H1 (cell line): Measurements from ENCODE around the gene TRIM41. TPM values are rescaled to one million over a fixed set of nuclear protein-coding genes. Genes with fewer than 3 reads are reported as not detected.

ENCODE experiments used
- CTCF ChIA-PET: fragments of 300-600 bp; sonication (Branson Sonifier 250); formaldehyde crosslinking; loops from one replicate; lab custom pipeline; 2021; ENCODE audit not compliant: partially characterized antibody; lab: Charles Lee
- POLR2A ChIA-PET: fragments of 300-600 bp; sonication (Branson Sonifier 250); formaldehyde crosslinking; loops from one replicate; lab custom pipeline; 2021; ENCODE audit warnings: inconsistent platforms; ENCODE audit not compliant: partially characterized antibody; lab: Charles Lee
- DNase-seq, 2 experiments: peaks; one replicate each; pipeline versions ENCODE4 v3.0.0 to v3.0.0-alpha.2; 2010 to 2022; ENCODE audit warnings: low spot score in 2 of 2, low read depth in 1 of 2, mixed read lengths in 1 of 2
- FAIRE-seq: peaks from 2 replicates; lab custom pipeline; 2011; peaks lifted over from hg19 to GRCh38; lab: Jason Lieb, UNC
- H2AFZ ChIP-seq: 2 replicates; pipeline ENCODE4 v1.8.1; 2012; ENCODE audit warnings: low read length, inconsistent platforms
- H2AK5ac ChIP-seq: 2 replicates; pipeline ENCODE4 v1.6.1; 2013; ENCODE audit warnings: low read depth, low read length
- H2BK120ac ChIP-seq: replicated peaks from 2 replicates; pipeline ENCODE3; 2013; ENCODE audit warnings: low read depth, low read length, inconsistent platforms
- H2BK12ac ChIP-seq: 2 replicates; pipeline ENCODE4 v1.6.1; 2013; ENCODE audit warnings: low read depth, low read length
- H2BK15ac ChIP-seq: 2 replicates; pipeline ENCODE4 v1.6.1; 2013; ENCODE audit warnings: low read length
- H2BK20ac ChIP-seq: 2 replicates; pipeline ENCODE4 v1.6.1; 2013; ENCODE audit warnings: low read length
- H2BK5ac ChIP-seq: 2 replicates; pipeline ENCODE4 v1.6.1; 2013; ENCODE audit warnings: low read depth, low read length
- H3K14ac ChIP-seq: 2 replicates; pipeline ENCODE4 v1.6.1; 2013; ENCODE audit warnings: inconsistent platforms; ENCODE audit not compliant: insufficient read length
- H3K18ac ChIP-seq: 2 replicates; pipeline ENCODE4 v1.6.1; 2013; ENCODE audit warnings: low read length; ENCODE audit errors: extremely low read depth
- H3K23ac ChIP-seq: 2 replicates; pipeline ENCODE4 v1.6.1; 2013; ENCODE audit warnings: inconsistent platforms; ENCODE audit not compliant: insufficient read length
- H3K23me2 ChIP-seq: 2 replicates; pipeline ENCODE4 v1.6.1; 2013; ENCODE audit warnings: low read depth, low read length
- H3K27ac ChIP-seq: 2 replicates; pipeline ENCODE4 v1.6.1; 2011; ENCODE audit warnings: low read depth, low read length, inconsistent platforms
- H3K27me3 ChIP-seq, 4 experiments: replicated peaks in 1 of 4; 1 replicate in 1 of 4; 2 replicates in 3 of 4; pipeline versions ENCODE4 v1.6.1 to v1.8.1; 2011 to 2013; ENCODE audit warnings: low read length in 3 of 4, mild to moderate bottlenecking in 3 of 4, inconsistent platforms in 2 of 4, mixed read lengths in 2 of 4, moderate library complexity in 1 of 4; ENCODE audit not compliant: control insufficient read depth in 3 of 4, insufficient read depth in 3 of 4; ENCODE audit errors: extremely low read depth in 1 of 4
- H3K36me3 ChIP-seq, 4 experiments: 2 replicates each; pipeline versions ENCODE4 v1.6.1 to v1.8.1; 2011 to 2013; ENCODE audit warnings: mild to moderate bottlenecking in 4 of 4, low read length in 3 of 4, moderate library complexity in 2 of 4, control low read depth in 1 of 4, inconsistent platforms in 1 of 4; ENCODE audit not compliant: insufficient read depth in 4 of 4, control insufficient read depth in 2 of 4
- H3K4ac ChIP-seq: replicated peaks from 2 replicates; pipeline ENCODE3; 2013; ENCODE audit warnings: low read length, low read depth, mixed read lengths, inconsistent platforms; ENCODE audit not compliant: insufficient read length
- H3K4me1 ChIP-seq, 4 experiments: replicated peaks in 1 of 4; 1 replicate in 1 of 4; 2 replicates in 3 of 4; pipeline versions ENCODE4 v1.6.1 to v1.8.1; 2011 to 2013; ENCODE audit warnings: low read length in 3 of 4, inconsistent platforms in 2 of 4, mixed read lengths in 1 of 4; ENCODE audit not compliant: insufficient read depth in 4 of 4, control insufficient read depth in 3 of 4
- H3K4me2 ChIP-seq, 2 experiments: 2 replicates each; pipeline versions ENCODE4 v1.6.1 to v1.8.1; 2011 to 2013; ENCODE audit warnings: low read depth in 2 of 2, low read length in 2 of 2, control low read depth in 1 of 2, inconsistent platforms in 1 of 2, mild to moderate bottlenecking in 1 of 2; ENCODE audit not compliant: insufficient read depth in 1 of 2
- H3K4me3 ChIP-seq, 4 experiments: fragments of 200-600, 300-600 bp in 1 of 4; sonication (generic), shearing (Covaris generic), sonication (Bioruptor Twin) in 1 of 4; 2 replicates each; pipeline versions ENCODE4 v1.5.1 to v1.8.1; 2011 to 2016; ENCODE audit warnings: low read length in 4 of 4, low read depth in 3 of 4, control low read depth in 2 of 4, inconsistent platforms in 2 of 4, mild to moderate bottlenecking in 2 of 4, mixed read lengths in 1 of 4, moderate library complexity in 1 of 4; ENCODE audit not compliant: insufficient read depth in 2 of 4; ENCODE audit errors: extremely low read depth in 1 of 4
- H3K56ac ChIP-seq: replicated peaks from 2 replicates; pipeline ENCODE3; 2013; ENCODE audit warnings: low read depth, mild to moderate bottlenecking, mixed read lengths, low read length, inconsistent platforms; ENCODE audit not compliant: insufficient read length
- H3K79me1 ChIP-seq: 2 replicates; pipeline ENCODE4 v1.6.1; 2013; ENCODE audit warnings: low read depth, low read length, control low read depth
- H3K79me2 ChIP-seq, 2 experiments: 2 replicates each; pipeline versions ENCODE4 v1.6.1 to v1.8.1; 2012 to 2013; ENCODE audit warnings: low read length in 2 of 2, mild to moderate bottlenecking in 2 of 2, inconsistent platforms in 1 of 2; ENCODE audit not compliant: insufficient read depth in 2 of 2, control insufficient read depth in 1 of 2
- H3K9ac ChIP-seq, 4 experiments: replicated peaks in 1 of 4; 1 replicate in 1 of 4; 2 replicates in 3 of 4; pipeline versions ENCODE4 v1.6.1 to v1.8.1; 2011 to 2013; ENCODE audit warnings: low read depth in 3 of 4, low read length in 3 of 4, control low read depth in 2 of 4, mild to moderate bottlenecking in 2 of 4, moderate library complexity in 2 of 4, inconsistent platforms in 1 of 4; ENCODE audit errors: extremely low read depth in 1 of 4
- H3K9me3 ChIP-seq, 2 experiments: 2 replicates each; pipeline versions ENCODE4 v1.6.1 to v1.8.1; 2012 to 2013; ENCODE audit warnings: mild to moderate bottlenecking in 2 of 2, moderate library complexity in 2 of 2, control low read depth in 1 of 2, inconsistent platforms in 1 of 2, low read depth in 1 of 2, low read length in 1 of 2, mixed read lengths in 1 of 2; ENCODE audit not compliant: insufficient read depth in 2 of 2
- H4K20me1 ChIP-seq, 2 experiments: replicated peaks in 1 of 2; 2 replicates each; pipeline versions ENCODE3 to v1.8.1; 2011 to 2013; ENCODE audit warnings: inconsistent platforms in 2 of 2, low read length in 2 of 2, mild to moderate bottlenecking in 1 of 2; ENCODE audit not compliant: insufficient read depth in 2 of 2, control insufficient read depth in 1 of 2
- H4K5ac ChIP-seq: 2 replicates; pipeline ENCODE4 v1.6.1; 2013; ENCODE audit warnings: low read length, low read depth, mixed read lengths, inconsistent platforms; ENCODE audit not compliant: insufficient read length
- H4K8ac ChIP-seq: 2 replicates; pipeline ENCODE4 v1.8.0; 2013; ENCODE audit warnings: mild to moderate bottlenecking, moderate library complexity, low read length, inconsistent platforms; ENCODE audit not compliant: insufficient read depth; ENCODE audit errors: extremely low read depth
- H4K91ac ChIP-seq: replicated peaks from 2 replicates; pipeline ENCODE3; 2013; ENCODE audit warnings: low read length, mixed read lengths, inconsistent platforms; ENCODE audit not compliant: insufficient read length
- HDAC6 ChIP-seq: IDR thresholded peaks from one replicate; pipeline ENCODE4 v1.7.1; 2012; ENCODE audit warnings: low read depth, mild to moderate bottlenecking, inconsistent platforms, low read length, moderate library complexity
- NRF1 ChIP-seq: IDR thresholded peaks from 2 replicates; pipeline ENCODE4 v1.6.1; 2011; ENCODE audit warnings: mild to moderate bottlenecking, low read depth, low read length, improper control_type of control experiment
- POLR2A ChIP-seq, 2 experiments: IDR thresholded peaks; 1 replicate in 1 of 2; 2 replicates in 1 of 2; pipeline ENCODE4 v1.6.1; 2011; ENCODE audit warnings: low read depth in 2 of 2, low read length in 2 of 2, mild to moderate bottlenecking in 2 of 2; ENCODE audit errors: control extremely low read depth in 1 of 2
- POLR2AphosphoS5 ChIP-seq: IDR thresholded peaks from 2 replicates; pipeline ENCODE4 v1.6.1; 2011; ENCODE audit warnings: low read depth, low read length
- WGBS, 2 experiments: shearing (Covaris generic) in 1 of 2; methylation state at CpG; one replicate each; pipeline versions ENCODE4 v1.1.6 to v1.1.7; 2013 to 2015; ENCODE audit warnings: low lambda C conversion rate in 2 of 2, mixed read lengths in 2 of 2, inconsistent platforms in 1 of 2, low coverage in 1 of 2, missing lambda C conversion rate in 1 of 2; ENCODE audit not compliant: insufficient replicate concordance in 2 of 2, insufficient coverage in 1 of 2, insufficient read length in 1 of 2; ENCODE audit errors: extremely low coverage in 1 of 2, missing lambda C conversion rate in 1 of 2; 5-methylcytosine and 5-hydroxymethylcytosine counted together
- polyA plus RNA-seq, 7 experiments: library from polyadenylated mRNA; depleted of rRNA in 3 of 7; stranded (reverse) in 5 of 7; unstranded in 2 of 7; fragments of >200 nt in 5 of 7; fragments of 200-250 nt in 2 of 7; gene quantifications; 1 replicate in 5 of 7; 2 replicates in 1 of 7; 4 replicates in 1 of 7; pipeline versions ENCODE4 v1.2.1 to v1.2.3, GENCODE V29; 2011 to 2013; ENCODE audit warnings: missing spikeins in 2 of 7, mixed read lengths in 2 of 7
- total RNA-seq: library from RNA; stranded (reverse); fragmentation: NEBNext Ultra II Directional; extraction: Animal tissue kit (Norgen Biotek cat#: 25700); gene quantifications from 2 replicates; pipeline ENCODE4 v1.2.1, GENCODE V29; 2021

The TRIM41 gene
- total and polyA plus RNA-seq, 2 of the 8 experiments (the other 6 are each of a cell fraction or from before 2014, with no cell fraction given) = 12.9 to 21.6 TPM

- ChIA-PET CTCF (interaction anchor here (1.2 kb wide), 1 partner anchor 13 kb away, joined by 4 read pairs; no protein-coding TSS in a partner anchor), POLR2A (interaction anchor here (1.2 to 34.2 kb wide), 11 partner anchors 2 to 62 kb away, joined by 3 to 1334 read pairs (median 12); partner anchors contain the start of genes RACK1, TRIM41, TRIM52 and TRIM7)
- WGBS, 2 experiments = 79% methylated on average over 5 of the region's 5 CpGs; no CpG with 5 or more reads in 1 of the 2 experiments
- H2BK20ac ChIP-seq = no peak overlapping the region
- H3K36me3 ChIP-seq = peaks cover 42 to 86% (median 58%) of the 10 kb centered on the region in 4 experiments
- H3K23ac ChIP-seq = no peak overlapping the region
- no peak overlapping the region for H3K18ac ChIP-seq
- peaks cover 0 to 6% (median 0%) of the 10 kb centered on the region in 4 experiments; a peak in 4 of 7 replicates for H3K4me1 ChIP-seq
- no peak overlapping the region for H4K5ac ChIP-seq
- H3K14ac ChIP-seq = no peak overlapping the region
- H3K4ac ChIP-seq = no peak overlapping the region
- H2AK5ac ChIP-seq = no peak overlapping the region
- peaks cover 0 to 10% of the 10 kb centered on the region in 2 experiments; a peak in 2 of 4 replicates for H3K79me2 ChIP-seq
- H2BK120ac ChIP-seq = no peak overlapping the region
- H2BK5ac ChIP-seq = no peak overlapping the region
- H4K20me1 ChIP-seq = peaks cover 16 to 27% of the 10 kb centered on the region in 2 experiments
- H3K23me2 ChIP-seq = no peaks in the 10 kb centered on the region
- H3K4me2 ChIP-seq = no peak overlapping the region
- H2AFZ ChIP-seq = no peak overlapping the region
- no peak overlapping the region for H2BK12ac ChIP-seq
- H4K8ac ChIP-seq = no peak overlapping the region
- FAIRE-seq = no peak
- no peak for DNase-seq
- H3K56ac ChIP-seq = no peak overlapping the region
- H3K9me3 ChIP-seq = no peaks in the 10 kb centered on the region
- no peak overlapping the region for H3K4me3 ChIP-seq
- H4K91ac ChIP-seq = no peak overlapping the region
- no peak overlapping the region for H3K27ac ChIP-seq
- no peak overlapping the region for H2BK15ac ChIP-seq
- no peak overlapping the region for H3K9ac ChIP-seq
- H3K27me3 ChIP-seq = no peaks in the 10 kb centered on the region
- no peaks in the 10 kb centered on the region for H3K79me1 ChIP-seq
- TF ChIP-seq POLR2AphosphoS5 (peak; percentile 89), POLR2A (IDR thresholded peaks at IDR 0.05; ENCODE audit: control extremely low read depth in 1 of 2, low read depth in 2 of 2, low read length in 2 of 2) (peak; percentile 52 to 85), NRF1 (no peak), HDAC6 (no peak)
Measured at GRCh38 chr5:181235689-181236366, 12.7 kb downstream of the TRIM41 start.
